GM21528 (cell line): ENCODE results near the gene HBZ.
"Not testable (repeated sequence)": the region's sequence is repeated elsewhere in the genome, so short reads cannot be mapped to it uniquely, and the experiment has no call there.

Experiments
- ATAC-seq: cut with Tn5 transposase; IDR thresholded peaks from one replicate; pipeline ENCODE4 v1.9.1; 2021; ENCODE audit warnings: mild to moderate bottlenecking, moderate library complexity; ENCODE audit not compliant: unreplicated experiment, low FRiP score

HBZ gene

GRCh38 chr16:177394-177822, 25.0 kb downstream of the HBZ start:
- ATAC-seq, result no peak

- ATAC-seq, result no peak
Measured at GRCh38 chr16:177981-178667, 25.7 kb downstream of the HBZ start.

- no peak for ATAC-seq
Measured at GRCh38 chr16:178668-179015, 26.2 kb downstream of the HBZ start.

GRCh38 chr16:179211-180092, 27.0 kb downstream of the HBZ start:
- ATAC-seq, result no peak

GRCh38 chr16:180101-180675, 27.7 kb downstream of the HBZ start, which contains the start of gene HBQ1:
Gene HBQ1, plus strand, starts transcription at chr16:180459. Its CDS starts 28 bp downstream, at chr16:180487.
- no peak for ATAC-seq

- no peak for ATAC-seq
Measured at GRCh38 chr16:180681-181564, 28.5 kb downstream of the HBZ start.

GRCh38 chr16:181565-182021, 29.1 kb downstream of the HBZ start:
- no peak for ATAC-seq

GRCh38 chr16:183005-183404, 30.6 kb downstream of the HBZ start:
- ATAC-seq, result no peak

GRCh38 chr16:185213-185612, 32.8 kb downstream of the HBZ start:
- ATAC-seq, result no peak

GRCh38 chr16:185691-186090, 33.2 kb downstream of the HBZ start:
- no peak for ATAC-seq

- no peak for ATAC-seq
Measured at GRCh38 chr16:187330-187729, 34.9 kb downstream of the HBZ start.

- ATAC-seq, result no peak
Measured at GRCh38 chr16:188674-189073, 36.2 kb downstream of the HBZ start.

- no peak for ATAC-seq
Measured at GRCh38 chr16:189604-190186, 37.3 kb downstream of the HBZ start.

GRCh38 chr16:191831-192230, 39.4 kb downstream of the HBZ start:
- ATAC-seq, result no peak

- ATAC-seq, result no peak
Measured at GRCh38 chr16:192686-193085, 40.2 kb downstream of the HBZ start.

GRCh38 chr16:193441-193840, 41.0 kb downstream of the HBZ start:
- ATAC-seq, result no peak

- ATAC-seq, result no peak
Measured at GRCh38 chr16:194516-194915, 42.1 kb downstream of the HBZ start.

GRCh38 chr16:200388-200787, 47.9 kb downstream of the HBZ start:
- no peak for ATAC-seq

- ATAC-seq, result no peak
Measured at GRCh38 chr16:203246-203645, 50.8 kb downstream of the HBZ start.

- not testable (repeated sequence) for ATAC-seq
Measured at GRCh38 chr16:204046-204445, 51.6 kb downstream of the HBZ start.
